Measurements from ENCODE around the gene TMPRSS11D. TPM values are rescaled to one million over a fixed set of nuclear protein-coding genes. Genes with fewer than 3 reads are reported as not detected.

Gene TMPRSS11D
- total RNA-seq, 1 experiment from 2014 or later, result not detected

Other genes starting within 250 kb of the TMPRSS11D start
- gene UBA6, start 182.8 kb downstream of the TMPRSS11D start, total RNA-seq (2014; rRNA removed; shearing (Covaris generic)), result 28.9 and 29.6 TPM in 2 replicates
- gene GNRHR, start 129.6 kb downstream of the TMPRSS11D start, total RNA-seq (2014; rRNA removed; shearing (Covaris generic)), result not detected in 2 replicates
- gene TMPRSS11A, start 79.5 kb upstream of the TMPRSS11D start, total RNA-seq (2014; rRNA removed; shearing (Covaris generic)), result not detected in 2 replicates
- gene TMPRSS11F, start 245.9 kb upstream of the TMPRSS11D start, total RNA-seq (2014; rRNA removed; shearing (Covaris generic)), result not detected in 2 replicates

Measured in HT-29 (cell line).